Skeletal muscle cell (primary cell): ENCODE measurements around the gene CDIP1.

ENCODE experiments used
- DNase-seq: peaks from one replicate; pipeline ENCODE4 v3.0.0-alpha.2; 2010; ENCODE audit warnings: low read depth
- H3K4me3 ChIP-seq: 2 replicates; pipeline ENCODE4 v1.5.1; 2011; ENCODE audit warnings: low read depth, mild to moderate bottlenecking, control low read depth, low read length, moderate library complexity

CDIP1 gene

DNA sequence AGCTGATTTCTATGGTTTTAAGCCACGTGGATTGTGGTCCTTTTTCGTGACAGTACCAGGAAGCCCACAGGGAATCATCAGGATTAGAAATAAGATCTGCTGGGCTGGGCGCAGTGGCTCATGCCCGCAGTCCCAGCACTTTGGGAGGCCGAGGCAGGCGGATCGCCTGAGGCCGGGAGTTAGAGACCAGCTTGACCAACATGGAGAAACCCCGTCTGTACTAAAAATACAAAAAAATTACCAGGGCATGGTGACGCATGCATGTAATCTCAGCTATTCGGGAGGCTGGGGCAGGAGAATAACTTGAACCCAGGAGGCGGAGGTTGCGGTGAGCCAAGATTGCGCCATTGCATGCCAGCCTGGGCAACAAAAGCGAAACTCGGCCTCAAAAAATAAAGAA, 70.7 kb downstream of the CDIP1 start:
- DNase-seq: no peak
- no peak overlapping the region for H3K4me3 ChIP-seq

DNA sequence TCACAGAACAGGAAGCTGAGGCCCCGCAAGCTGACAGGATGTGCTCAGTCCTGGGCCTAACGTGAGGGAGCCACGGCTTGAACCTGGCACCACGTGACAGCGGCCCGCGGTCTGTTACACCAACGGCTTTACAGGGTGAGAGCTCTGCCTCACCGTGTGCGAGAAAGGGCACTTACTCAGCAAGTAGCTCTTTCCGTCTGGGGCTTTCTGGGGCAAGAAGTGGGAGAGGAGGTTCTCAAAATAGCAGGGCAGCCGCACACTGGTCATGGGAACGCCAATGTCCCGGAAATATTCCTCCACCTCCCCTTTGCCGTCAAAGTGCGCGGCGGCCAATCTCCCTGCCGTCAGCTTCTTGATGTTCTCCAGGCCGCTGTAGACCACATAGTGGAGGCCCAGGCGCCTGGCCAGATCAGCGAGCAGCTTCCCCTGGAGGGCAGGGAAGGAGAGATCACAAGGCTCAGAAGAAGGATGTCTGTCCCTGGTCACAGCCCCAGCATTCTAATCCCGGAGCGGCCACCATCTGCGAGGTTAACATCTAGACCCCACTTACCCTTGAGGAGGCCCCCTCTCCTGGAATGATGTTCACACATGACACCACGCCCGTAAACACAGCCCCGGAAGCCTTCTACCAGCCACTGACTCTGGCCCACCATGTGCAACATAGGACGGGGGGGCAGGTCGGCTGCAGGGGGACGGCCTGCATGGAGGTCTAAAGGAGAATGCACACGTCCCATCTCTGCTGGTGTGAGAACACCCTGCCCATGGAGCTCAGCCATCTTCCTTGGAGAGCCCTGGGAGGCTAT, 72.4 kb downstream of the CDIP1 start:
- no peak overlapping the region for H3K4me3 ChIP-seq
- DNase-seq: no peak

- no peak overlapping the region for H3K4me3 ChIP-seq
- DNase-seq: no peak
These were observed 74.9 kb downstream of the CDIP1 start for GRCh38 chr16:4463522-4464163.

DNA sequence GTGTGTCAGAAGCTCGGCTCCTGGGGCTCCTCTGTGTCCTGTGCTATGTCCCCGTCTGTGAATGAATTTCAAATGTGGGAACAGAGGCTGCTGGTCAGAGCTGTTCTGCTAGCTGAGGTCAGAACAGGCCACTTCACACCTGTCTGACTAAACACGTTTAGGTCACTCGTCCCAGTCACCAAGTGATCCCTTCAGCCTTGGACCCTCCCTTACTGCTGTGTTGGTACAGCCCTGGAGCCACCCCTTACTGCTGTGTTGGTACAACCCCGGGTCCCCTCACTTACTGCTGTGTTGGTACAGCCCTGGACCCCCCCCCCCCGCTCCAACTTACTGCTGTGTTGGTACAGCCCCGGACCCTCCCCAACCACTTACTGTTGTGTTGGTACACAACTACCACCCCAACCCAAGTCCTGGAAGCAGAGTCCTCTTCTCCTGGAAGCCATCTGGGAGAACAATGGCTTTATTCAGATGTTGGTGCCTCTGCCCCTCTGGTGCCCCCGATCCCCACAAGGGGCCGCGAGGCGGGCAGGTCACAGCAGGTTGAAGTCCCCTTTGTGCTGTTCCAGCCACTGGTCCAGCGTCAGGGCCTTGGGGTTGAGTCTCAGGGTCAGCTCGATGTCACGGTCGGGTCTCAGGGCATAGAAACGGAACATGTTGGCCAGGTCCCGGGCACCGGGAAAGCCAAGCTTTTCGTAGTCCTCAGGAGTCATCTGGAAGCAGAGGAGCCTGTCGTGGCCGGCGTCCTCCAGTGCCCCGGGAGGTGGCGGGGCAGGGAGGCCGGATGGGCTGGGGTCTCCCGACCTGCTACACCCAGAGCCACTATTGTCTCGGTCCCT, 77.1 kb downstream of the CDIP1 start:
- DNase-seq: no peak
- H3K4me3 ChIP-seq: no peak overlapping the region

DNA sequence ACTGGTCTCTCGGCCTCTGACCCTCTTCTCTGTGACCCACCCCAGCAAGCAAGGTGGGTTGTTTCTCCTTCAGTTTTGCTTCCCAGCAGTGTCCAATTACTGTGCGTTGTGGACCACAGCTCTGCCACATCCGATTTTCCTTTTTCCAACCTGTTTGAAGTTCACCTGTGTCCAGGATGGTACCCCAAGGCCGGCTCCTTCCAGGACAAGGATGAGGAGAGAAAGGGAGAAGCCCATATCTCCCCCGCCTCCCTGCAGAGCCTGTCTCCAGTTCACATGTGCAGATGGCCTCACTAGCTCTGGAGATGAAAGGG, 77.7 kb downstream of the CDIP1 start:
- no peak overlapping the region for H3K4me3 ChIP-seq
- DNase-seq: no peak
